HCT116 (cell line): Measurements from ENCODE around the gene TRIOBP.

Experiments used
- ATF3 ChIP-seq: IDR thresholded peaks from 2 replicates; pipeline ENCODE4 v1.6.1; 2012
- CTCF ChIP-seq, 3 experiments: fragments of 200-600 bp in 1 of 3; sonication (generic) in 1 of 3; IDR thresholded peaks in 2 of 3; conservative IDR thresholded peaks in 1 of 3; 2 replicates each; pipeline ENCODE4 v1.5.1; 2012 to 2017; ENCODE audit warnings: low read depth in 2 of 3, low read length in 2 of 3, antibody characterized with exemption in 1 of 3, borderline replicate concordance in 1 of 3, control low read depth in 1 of 3, mild to moderate bottlenecking in 1 of 3, mixed read lengths in 1 of 3, mixed run types in 1 of 3, moderate library complexity in 1 of 3; ENCODE audit not compliant: insufficient read depth in 1 of 3
- EZH2 ChIP-seq: fragments of 200-600 bp; sonication (generic); IDR thresholded peaks from 2 replicates; pipeline ENCODE4 v1.6.1; 2017; ENCODE audit warnings: antibody characterized with exemption, mixed run types
- JUND ChIP-seq: IDR thresholded peaks from 2 replicates; pipeline ENCODE4 v1.6.1; 2012
- POLR2AphosphoS5 ChIP-seq: IDR thresholded peaks from 2 replicates; pipeline ENCODE4 v1.6.1; 2011; ENCODE audit warnings: mild to moderate bottlenecking, low read depth, low read length, moderate library complexity
- REST ChIP-seq: IDR thresholded peaks from 2 replicates; pipeline ENCODE4 v1.6.1; 2012; ENCODE audit warnings: low read depth
- SIN3A ChIP-seq: IDR thresholded peaks from 2 replicates; pipeline ENCODE4 v1.6.1; 2012; ENCODE audit warnings: low read depth
- SP1 ChIP-seq: IDR thresholded peaks from 2 replicates; pipeline ENCODE4 v1.6.1; 2012; ENCODE audit warnings: low read depth

GRCh38 chr22:37672206-37672919 is 24.5 kb upstream of the TRIOBP start:
- no peak for TF ChIP-seq JUND
- TF ChIP-seq POLR2AphosphoS5, result no peak
- no peak for TF ChIP-seq REST
- TF ChIP-seq EZH2, result no peak
- no peak for TF ChIP-seq CTCF (IDR thresholded peaks at IDR 0.05 in 2 of 3, conservative IDR thresholded peaks at IDR 0.05 in 1 of 3; ENCODE audit: borderline replicate concordance in 1 of 3, insufficient read depth in 1 of 3, low read depth in 2 of 3, low read length in 2 of 3)
- no peak for TF ChIP-seq SP1
- no peak for TF ChIP-seq ATF3
- TF ChIP-seq SIN3A, result no peak
